ENCODE results near the gene ABCA7.

Gene ABCA7

DNA sequence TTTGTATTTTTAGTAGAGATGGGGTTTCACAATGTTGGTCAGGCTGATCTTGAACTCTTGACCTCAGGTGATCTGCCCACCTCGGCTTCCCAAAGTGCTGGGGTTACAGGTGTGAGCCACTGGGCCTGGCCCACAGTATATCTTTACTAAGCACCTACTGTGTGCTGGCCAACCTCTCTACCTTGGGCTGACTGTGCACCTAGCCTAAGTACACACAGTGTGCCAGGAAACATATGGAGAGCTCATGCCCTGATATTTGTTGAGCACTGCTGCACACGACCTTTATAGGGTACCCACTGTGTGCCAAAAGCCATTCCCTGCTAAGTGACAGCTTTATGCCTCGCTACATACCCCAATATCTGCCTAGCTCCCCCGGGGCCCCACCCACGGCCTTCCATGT, 20.8 kb downstream of the ABCA7 start:
- no peak for DNase-seq

DNA sequence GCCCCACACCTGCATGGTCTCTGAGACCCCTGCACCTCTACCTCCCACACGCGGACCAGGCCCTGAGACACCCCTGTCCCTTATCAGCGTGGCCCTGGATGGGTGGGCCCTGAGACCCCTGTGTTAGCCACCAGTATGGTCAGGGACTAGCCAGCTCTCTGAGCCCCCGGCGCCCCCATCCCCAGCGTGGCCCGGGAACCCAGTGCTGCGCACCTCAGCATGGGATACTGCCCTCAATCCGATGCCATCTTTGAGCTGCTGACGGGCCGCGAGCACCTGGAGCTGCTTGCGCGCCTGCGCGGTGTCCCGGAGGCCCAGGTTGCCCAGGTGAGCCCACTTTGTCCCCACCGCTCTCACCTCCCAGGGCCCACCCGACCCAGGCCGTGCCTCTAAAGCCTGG, 22.1 kb downstream of the ABCA7 start:
- no peak for DNase-seq

DNA sequence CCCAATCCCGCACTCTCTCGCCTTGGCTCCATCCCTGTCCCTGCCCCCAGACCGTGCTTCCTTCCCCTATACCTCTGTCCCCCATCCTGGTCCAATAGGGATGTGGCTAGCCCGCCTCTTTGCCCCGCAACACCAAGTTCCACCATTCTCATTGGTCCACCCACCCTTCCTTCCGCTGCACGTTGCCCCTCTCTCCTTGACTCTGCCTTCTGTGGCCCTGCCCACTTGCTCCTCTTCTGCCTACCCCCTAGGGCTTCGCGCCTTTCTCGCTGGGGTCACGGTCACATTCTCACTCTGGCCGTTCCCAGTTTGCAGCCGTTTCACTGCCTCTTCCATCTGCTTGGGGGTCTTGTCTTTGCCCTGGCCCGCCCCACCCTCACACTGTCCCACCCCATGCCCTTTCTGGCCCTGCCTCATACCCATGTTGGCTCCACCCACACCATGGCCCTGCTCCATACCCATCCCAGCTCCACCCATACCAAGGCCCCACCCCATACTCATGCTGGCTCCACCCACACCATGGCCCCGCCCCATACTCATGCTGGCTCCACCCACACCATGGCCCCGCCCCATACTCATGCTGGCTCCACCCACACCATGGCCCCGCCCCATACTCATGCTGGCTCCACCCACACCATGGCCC, 22.6 kb downstream of the ABCA7 start:
- no peak for DNase-seq

- DNase-seq = peak; percentile 46
These were observed 23.4 kb downstream of the ABCA7 start for GRCh38 chr19:1063030-1063908.

GRCh38 chr19:1063909-1064660, 24.2 kb downstream of the ABCA7 start:
- DNase-seq = no peak

GRCh38 chr19:1064661-1065605, 25.0 kb downstream of the ABCA7 start:
- peak; percentile 66 for DNase-seq

- no peak for DNase-seq
These were observed 25.8 kb downstream of the ABCA7 start for GRCh38 chr19:1065606-1066109.

DNA sequence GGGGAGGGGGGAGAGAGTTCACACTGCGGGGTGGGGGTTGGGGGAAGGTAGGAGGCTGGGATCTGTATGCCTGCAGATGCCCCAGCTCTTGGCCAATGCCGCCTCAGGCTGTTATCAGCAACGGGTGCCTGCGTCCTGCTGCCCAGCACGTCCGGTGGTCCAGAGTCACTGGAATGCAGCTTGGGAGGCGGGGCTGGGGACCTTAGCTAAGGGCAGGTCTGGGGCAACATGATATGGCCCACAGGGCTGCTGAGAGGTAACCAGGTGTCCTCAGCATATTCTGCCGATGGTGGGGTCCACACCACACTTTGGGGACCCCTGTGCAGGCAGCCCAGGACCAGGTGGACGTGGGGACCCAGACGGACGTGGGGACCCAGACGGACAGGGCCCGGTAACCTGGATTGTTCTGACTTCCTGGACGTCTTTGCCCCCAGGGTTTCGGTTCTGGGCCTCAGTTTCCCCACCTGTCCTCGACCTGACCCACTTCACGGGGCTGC, 26.4 kb downstream of the ABCA7 start:
- DNase-seq = no peak

- DNase-seq = peak; percentile 73
These were observed 26.9 kb downstream of the ABCA7 start, which contains the start of gene ARHGAP45 for GRCh38 chr19:1066748-1067340. Gene ARHGAP45, plus strand, starts transcription at chr19:1067167. Its CDS starts 239 bp downstream, at chr19:1067406.

DNA sequence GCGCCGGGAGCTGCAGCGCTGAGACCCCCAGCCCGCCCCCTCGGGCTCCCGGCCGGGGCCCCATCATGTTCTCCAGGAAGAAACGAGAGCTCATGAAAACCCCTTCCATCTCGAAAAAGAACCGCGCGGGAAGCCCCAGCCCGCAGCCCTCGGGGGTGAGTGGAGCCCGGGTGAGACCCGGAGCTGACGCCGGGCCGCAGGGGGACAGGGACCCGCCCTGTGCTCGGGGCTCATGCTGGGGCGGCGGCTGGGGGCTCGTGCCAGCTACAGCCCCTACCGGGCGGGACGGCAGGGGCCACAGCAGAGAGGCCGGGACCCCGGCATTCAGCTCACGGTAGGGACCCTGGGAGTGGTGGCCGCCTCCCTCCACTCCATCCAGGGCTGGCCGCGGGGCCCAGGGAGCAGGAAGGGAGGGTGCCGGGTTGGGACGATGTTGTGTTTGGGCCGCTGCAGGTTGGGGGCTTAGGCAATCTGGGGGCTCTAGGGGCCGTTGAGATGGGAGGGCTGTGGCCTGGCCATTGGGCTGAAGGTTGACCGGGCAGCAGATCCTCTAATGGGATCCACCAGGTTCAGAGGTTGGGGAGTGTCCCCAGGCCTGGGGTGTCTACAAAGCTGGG, 27.5 kb downstream of the ABCA7 start:
- DNase-seq = no peak

- DNase-seq = peak; percentile 56
These were observed 28.4 kb downstream of the ABCA7 start for GRCh38 chr19:1068009-1069001.

GRCh38 chr19:1069009-1069779, 29.3 kb downstream of the ABCA7 start:
- peak; percentile 49 for DNase-seq

- no peak for DNase-seq
These were observed 30.6 kb downstream of the ABCA7 start for GRCh38 chr19:1070576-1070930.

DNA sequence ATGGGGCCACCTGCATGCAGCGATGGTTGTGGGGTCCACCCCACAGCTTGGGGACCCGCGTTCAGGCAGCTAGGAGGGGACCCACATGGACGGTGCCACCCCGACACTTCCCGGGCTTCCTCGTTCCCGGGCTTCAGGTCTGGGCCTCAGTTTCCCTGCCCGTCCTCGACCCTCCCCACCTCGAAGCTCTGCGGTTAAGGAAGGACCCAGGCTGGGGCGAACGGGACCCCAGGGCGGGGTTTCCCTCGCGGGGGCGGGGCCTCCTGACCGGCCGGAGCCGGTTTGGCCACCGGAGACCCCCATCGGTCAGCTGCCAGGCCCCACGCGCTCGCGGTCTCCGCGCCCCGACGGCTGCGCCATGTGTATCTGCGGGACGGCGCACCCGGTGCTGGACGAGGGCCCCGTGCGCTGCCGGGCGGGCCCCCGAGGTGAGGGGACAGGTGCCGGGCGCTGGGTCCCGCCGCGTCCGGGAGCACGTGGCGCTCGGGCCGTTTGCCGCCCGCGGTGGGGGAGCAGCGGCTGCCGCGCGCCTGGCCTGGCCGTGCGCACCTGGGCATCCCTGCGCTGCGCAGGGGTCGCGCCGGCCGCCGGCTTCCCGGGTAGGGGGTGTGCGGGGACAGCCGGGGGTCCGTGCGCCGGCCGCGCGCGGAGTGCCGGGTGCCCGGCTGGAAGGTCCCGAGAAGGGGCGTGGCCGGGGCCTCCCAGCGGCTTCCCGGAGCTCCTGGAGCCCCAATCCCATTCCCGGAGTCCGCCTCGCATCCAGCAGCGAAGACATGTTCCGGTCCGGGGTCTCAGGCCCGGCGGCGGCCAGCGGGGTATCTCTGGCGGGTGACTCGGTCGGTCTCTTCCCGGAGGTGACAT, 31.3 kb downstream of the ABCA7 start:
- no peak for DNase-seq

DNA sequence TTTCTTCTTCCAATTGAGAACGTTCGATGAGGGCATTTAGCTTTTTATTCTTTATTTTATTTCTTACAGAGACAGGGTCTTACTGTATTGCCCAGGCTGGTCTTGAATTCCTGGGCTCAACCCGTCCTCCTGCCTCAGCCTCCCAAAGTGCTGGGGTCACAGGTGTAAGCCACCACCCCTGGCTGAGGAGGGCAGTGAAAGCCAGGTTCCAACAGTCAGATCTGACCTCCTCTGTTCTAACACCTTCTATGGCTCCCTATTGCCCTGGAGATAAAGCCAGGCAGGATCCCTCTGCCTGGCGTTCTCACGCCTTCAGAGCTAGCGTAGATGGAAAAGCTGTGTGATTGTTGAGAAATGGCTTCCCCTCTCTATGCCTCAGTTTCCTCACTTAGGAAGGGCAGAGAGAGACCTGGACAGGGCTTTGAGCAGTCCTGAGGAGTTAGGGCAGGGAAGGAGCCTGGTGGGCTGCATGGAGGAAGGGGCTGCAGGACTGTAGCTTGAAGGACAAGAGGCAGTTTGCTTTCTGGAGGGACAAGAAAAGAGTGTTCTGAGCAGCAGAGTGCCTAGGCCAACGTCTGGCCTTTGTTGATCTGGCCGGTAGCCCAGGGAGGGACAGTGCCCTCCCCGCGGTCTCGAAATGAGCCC, 32.6 kb downstream of the ABCA7 start:
- DNase-seq = no peak

DNA sequence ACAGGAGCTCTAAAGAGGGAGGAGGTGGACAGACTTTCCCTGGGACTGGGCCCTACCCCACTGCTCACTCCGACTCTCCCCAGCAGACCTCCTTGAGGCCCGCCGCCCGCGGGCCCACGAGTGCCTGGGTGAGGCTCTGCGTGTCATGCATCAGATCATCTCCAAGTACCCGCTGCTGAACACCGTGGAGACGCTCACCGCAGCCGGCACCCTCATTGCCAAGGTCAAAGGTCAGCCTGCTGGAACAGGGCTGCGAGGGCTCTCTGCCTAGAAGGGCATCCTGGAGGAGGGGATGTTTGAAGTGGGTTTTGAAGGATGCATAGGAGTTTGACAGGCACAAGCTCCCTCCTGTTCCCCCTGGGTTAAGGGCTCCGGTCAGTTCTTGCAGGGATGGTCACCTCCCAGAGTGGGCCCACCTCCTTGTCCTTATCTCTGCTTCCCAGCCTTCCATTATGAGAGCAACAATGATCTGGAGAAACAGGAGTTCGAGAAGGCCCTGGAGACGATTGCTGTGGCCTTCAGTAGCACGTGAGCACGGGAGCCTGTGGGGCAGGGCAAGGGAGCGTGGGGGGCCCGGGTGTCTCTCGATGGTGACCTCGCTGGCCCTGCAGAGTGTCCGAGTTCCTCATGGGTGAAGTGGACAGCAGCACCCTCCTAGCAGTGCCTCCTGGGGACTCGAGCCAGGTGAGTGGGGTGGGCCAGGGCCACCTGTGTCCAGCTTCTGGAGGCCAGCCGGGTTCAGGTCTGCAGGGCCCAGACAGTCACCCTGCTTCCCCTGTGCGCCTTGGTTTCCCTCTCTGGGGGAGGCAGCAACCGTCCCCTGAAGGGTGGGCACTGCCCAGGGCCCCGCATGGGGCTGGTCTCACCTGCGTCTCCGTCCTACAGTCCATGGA, 33.4 kb downstream of the ABCA7 start:
- DNase-seq = no peak
